ENCODE results near the gene TTC36.

TTC36 gene

GRCh38 chr11:118519549-118519948 lies 7.7 kb upstream of the TTC36 start (continued):
- TF ChIP-seq, protein P1, sequence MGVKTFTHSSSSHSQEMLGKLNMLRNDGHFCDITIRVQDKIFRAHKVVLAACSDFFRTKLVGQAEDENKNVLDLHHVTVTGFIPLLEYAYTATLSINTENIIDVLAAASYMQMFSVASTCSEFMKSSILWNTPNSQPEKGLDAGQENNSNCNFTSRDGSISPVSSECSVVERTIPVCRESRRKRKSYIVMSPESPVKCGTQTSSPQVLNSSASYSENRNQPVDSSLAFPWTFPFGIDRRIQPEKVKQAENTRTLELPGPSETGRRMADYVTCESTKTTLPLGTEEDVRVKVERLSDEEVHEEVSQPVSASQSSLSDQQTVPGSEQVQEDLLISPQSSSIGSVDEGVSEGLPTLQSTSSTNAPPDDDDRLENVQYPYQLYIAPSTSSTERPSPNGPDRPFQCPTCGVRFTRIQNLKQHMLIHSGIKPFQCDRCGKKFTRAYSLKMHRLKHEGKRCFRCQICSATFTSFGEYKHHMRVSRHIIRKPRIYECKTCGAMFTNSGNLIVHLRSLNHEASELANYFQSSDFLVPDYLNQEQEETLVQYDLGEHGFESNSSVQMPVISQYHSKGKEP (tag by site-specific recombination; IDR thresholded peaks at IDR 0.05): no peak
- TF ChIP-seq ZNF530 (tag by site-specific recombination; IDR thresholded peaks at IDR 0.05; ENCODE audit: low read depth): no peak
- no peak for TF ChIP-seq KLF1 (tag by site-specific recombination; IDR thresholded peaks at IDR 0.05)
- no peak for TF ChIP-seq FEZF1 (tag by site-specific recombination; IDR thresholded peaks at IDR 0.05)
- TF ChIP-seq ZNF324 (tag by site-specific recombination; IDR thresholded peaks at IDR 0.05): no peak

DNA sequence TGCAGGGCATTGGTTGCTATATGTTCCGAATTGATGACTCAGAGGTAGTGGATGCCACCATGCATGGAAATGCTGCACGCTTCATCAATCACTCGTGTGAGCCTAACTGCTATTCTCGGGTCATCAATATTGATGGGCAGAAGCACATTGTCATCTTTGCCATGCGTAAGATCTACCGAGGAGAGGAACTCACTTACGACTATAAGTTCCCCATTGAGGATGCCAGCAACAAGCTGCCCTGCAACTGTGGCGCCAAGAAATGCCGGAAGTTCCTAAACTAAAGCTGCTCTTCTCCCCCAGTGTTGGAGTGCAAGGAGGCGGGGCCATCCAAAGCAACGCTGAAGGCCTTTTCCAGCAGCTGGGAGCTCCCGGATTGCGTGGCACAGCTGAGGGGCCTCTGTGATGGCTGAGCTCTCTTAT lies 5.4 kb upstream of the TTC36 start:
- Histone ChIP-seq H3K27ac (ENCODE audit: extremely low read depth, low read depth, low read length) (no peak overlapping the region), H3K9me3 (ENCODE audit: control insufficient read depth, insufficient read depth, low read depth, low read length) (no peaks in the 10 kb centered on the region), H3K4me1 (ENCODE audit: control insufficient read depth, insufficient read depth, low read length) (no peaks in the 10 kb centered on the region), H3K36me3 (ENCODE audit: control insufficient read depth in 2 of 2, insufficient read depth in 1 of 2, low read length in 2 of 2) (peaks cover 5 to 75% of the 10 kb centered on the region in 2 experiments; a peak in 2 of 3 replicates), H3K4me3 (ENCODE audit: low read depth, low read length) (no peak overlapping the region)
- ChIA-PET POLR2A (no interaction called here), CTCF (interaction anchor here (0.7 kb wide), 1 partner anchor 161 kb away, joined by 4 read pairs; no protein-coding TSS in a partner anchor)
- TF ChIP-seq ZNF37A (tag by site-specific recombination; IDR thresholded peaks at IDR 0.05) (no peak), ZNF121 (tag by site-specific recombination; IDR thresholded peaks at IDR 0.05) (no peak)

DNA sequence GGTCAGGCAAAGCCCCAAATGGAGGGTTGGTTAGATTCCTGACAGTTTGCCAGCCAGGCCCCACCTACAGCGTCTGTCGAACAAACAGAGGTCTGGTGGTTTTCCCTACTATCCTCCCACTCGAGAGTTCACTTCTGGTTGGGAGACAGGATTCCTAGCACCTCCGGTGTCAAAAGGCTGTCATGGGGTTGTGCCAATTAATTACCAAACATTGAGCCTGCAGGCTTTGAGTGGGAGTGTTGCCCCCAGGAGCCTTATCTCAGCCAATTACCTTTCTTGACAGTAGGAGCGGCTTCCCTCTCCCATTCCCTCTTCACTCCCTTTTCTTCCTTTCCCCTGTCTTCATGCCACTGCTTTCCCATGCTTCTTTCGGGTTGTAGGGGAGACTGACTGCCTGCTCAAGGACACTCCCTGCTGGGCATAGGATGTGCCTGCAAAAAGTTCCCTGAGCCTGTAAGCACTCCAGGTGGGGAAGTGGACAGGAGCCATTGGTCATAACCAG lies 4.7 kb upstream of the TTC36 start:
- Histone ChIP-seq H3K36me3 (ENCODE audit: control insufficient read depth in 2 of 2, insufficient read depth in 1 of 2, low read length in 2 of 2) (peaks cover 3 to 77% of the 10 kb centered on the region in 2 experiments; a peak in 2 of 3 replicates), H3K4me3 (ENCODE audit: low read depth, low read length) (no peak overlapping the region), H3K4me1 (ENCODE audit: control insufficient read depth, insufficient read depth, low read length) (no peaks in the 10 kb centered on the region), H3K9me3 (ENCODE audit: control insufficient read depth, insufficient read depth, low read depth, low read length) (no peaks in the 10 kb centered on the region), H3K27ac (ENCODE audit: extremely low read depth, low read depth, low read length) (no peak overlapping the region)
- ChIA-PET CTCF (interaction anchor here (0.7 kb wide), 2 partner anchors 14 to 162 kb away, joined by 3 to 4 read pairs; no protein-coding TSS in a partner anchor), POLR2A (no interaction called here)
- TF ChIP-seq, protein P2, sequence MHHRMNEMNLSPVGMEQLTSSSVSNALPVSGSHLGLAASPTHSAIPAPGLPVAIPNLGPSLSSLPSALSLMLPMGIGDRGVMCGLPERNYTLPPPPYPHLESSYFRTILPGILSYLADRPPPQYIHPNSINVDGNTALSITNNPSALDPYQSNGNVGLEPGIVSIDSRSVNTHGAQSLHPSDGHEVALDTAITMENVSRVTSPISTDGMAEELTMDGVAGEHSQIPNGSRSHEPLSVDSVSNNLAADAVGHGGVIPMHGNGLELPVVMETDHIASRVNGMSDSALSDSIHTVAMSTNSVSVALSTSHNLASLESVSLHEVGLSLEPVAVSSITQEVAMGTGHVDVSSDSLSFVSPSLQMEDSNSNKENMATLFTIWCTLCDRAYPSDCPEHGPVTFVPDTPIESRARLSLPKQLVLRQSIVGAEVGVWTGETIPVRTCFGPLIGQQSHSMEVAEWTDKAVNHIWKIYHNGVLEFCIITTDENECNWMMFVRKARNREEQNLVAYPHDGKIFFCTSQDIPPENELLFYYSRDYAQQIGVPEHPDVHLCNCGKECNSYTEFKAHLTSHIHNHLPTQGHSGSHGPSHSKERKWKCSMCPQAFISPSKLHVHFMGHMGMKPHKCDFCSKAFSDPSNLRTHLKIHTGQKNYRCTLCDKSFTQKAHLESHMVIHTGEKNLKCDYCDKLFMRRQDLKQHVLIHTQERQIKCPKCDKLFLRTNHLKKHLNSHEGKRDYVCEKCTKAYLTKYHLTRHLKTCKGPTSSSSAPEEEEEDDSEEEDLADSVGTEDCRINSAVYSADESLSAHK (tag by site-specific recombination; IDR thresholded peaks at IDR 0.05): no peak
- TF ChIP-seq ZNF184 (tag by site-specific recombination; IDR thresholded peaks at IDR 0.05): no peak
- TF ChIP-seq ZNF341 (tag by site-specific recombination; IDR thresholded peaks at IDR 0.05; ENCODE audit: low read depth): no peak
- no peak for TF ChIP-seq ZNF777 (tag by site-specific recombination; IDR thresholded peaks at IDR 0.05; ENCODE audit: borderline replicate concordance)
- TF ChIP-seq ZBTB1 (tag by site-specific recombination; IDR thresholded peaks at IDR 0.05): no peak
- no peak for TF ChIP-seq ZNF521 (tag by site-specific recombination; IDR thresholded peaks at IDR 0.05)
- no peak for TF ChIP-seq ZNF391 (tag by site-specific recombination; IDR thresholded peaks at IDR 0.05; ENCODE audit: borderline replicate concordance, low read depth)
- TF ChIP-seq ZNF561 (tag by site-specific recombination; IDR thresholded peaks at IDR 0.05; ENCODE audit: borderline replicate concordance): no peak
- no peak for TF ChIP-seq ZNF366 (tag by site-specific recombination; conservative IDR thresholded peaks at IDR 0.05)
- TF ChIP-seq ZNF555 (tag by site-specific recombination; conservative IDR thresholded peaks at IDR 0.05): no peak
- TF ChIP-seq ZBTB21 (tag by site-specific recombination; IDR thresholded peaks at IDR 0.05): no peak
- TF ChIP-seq MZF1 (tag by site-specific recombination; IDR thresholded peaks at IDR 0.05; ENCODE audit: borderline replicate concordance): no peak
- TF ChIP-seq EGR2 (tag by site-specific recombination; IDR thresholded peaks at IDR 0.05; ENCODE audit: low read depth): peak; percentile 87
- TF ChIP-seq ZNF169 (tag by site-specific recombination; IDR thresholded peaks at IDR 0.05): no peak
- no peak for TF ChIP-seq TCF7L2 (IDR thresholded peaks at IDR 0.05; ENCODE audit: borderline replicate concordance, low read depth, low read length)
- peak; percentile 97 for TF ChIP-seq PRDM1 (tag by site-specific recombination; IDR thresholded peaks at IDR 0.05)
- no peak for TF ChIP-seq ZSCAN4 (tag by site-specific recombination; IDR thresholded peaks at IDR 0.05)
- peak; percentile 24; the same call in 1 of the 2 replicates for TF ChIP-seq GLIS1 (tag by site-specific recombination; IDR thresholded peaks at IDR 0.05)
- TF ChIP-seq ZNF549 (tag by site-specific recombination; IDR thresholded peaks at IDR 0.05): no peak
- TF ChIP-seq ZNF501 (tag by site-specific recombination; IDR thresholded peaks at IDR 0.05): no peak
- TF ChIP-seq WT1 (tag by site-specific recombination; IDR thresholded peaks at IDR 0.05): peak; percentile 48; the same call in 1 of the 2 replicates
- TF ChIP-seq ZNF19 (tag by site-specific recombination; IDR thresholded peaks at IDR 0.05; ENCODE audit: low read depth): no peak
- no peak for TF ChIP-seq KLF7 (tag by site-specific recombination; IDR thresholded peaks at IDR 0.05; ENCODE audit: borderline replicate concordance)
- TF ChIP-seq ZNF791 (tag by site-specific recombination; IDR thresholded peaks at IDR 0.05): no peak
